Activated T-helper 1 cell treated with anti-CD3 and anti-CD28 coated beads, Interleukin-12 subunit alpha, Interleukin-12 subunit beta, Interleukin-2, Interleukin-4 antibody, amounts not matched to agents 30 ng/mL and 10 ng/mL and 1 ng/mL, durations not matched to agents 14 hours and 24 hours and 36 hours (primary cell): Measurements from ENCODE around the gene SMNDC1. TPM values are rescaled to one million over a fixed set of nuclear protein-coding genes. Genes with fewer than 3 reads are reported as not detected.

ENCODE experiments used
- DNase-seq: peaks from one replicate; pipeline ENCODE4 v3.0.0; 2021; ENCODE audit warnings: low spot score
- H3K27ac Mint-ChIP-seq: one replicate; pipeline ENCODE4 v1.8.0; 2021; ENCODE audit warnings: mild to moderate bottlenecking, mixed read lengths
- H3K27me3 Mint-ChIP-seq: one replicate; pipeline ENCODE4 v1.8.0; 2022; ENCODE audit warnings: mild to moderate bottlenecking, moderate library complexity, mixed read lengths; ENCODE audit not compliant: insufficient read depth
- H3K36me3 Mint-ChIP-seq: one replicate; pipeline ENCODE4 v1.8.0; 2021; ENCODE audit warnings: low read depth, mixed read lengths
- H3K4me1 Mint-ChIP-seq: one replicate; pipeline ENCODE4 v1.8.0; 2021; ENCODE audit warnings: low read depth, mixed read lengths
- H3K4me3 Mint-ChIP-seq: one replicate; pipeline ENCODE4 v1.8.0; 2021; ENCODE audit warnings: mild to moderate bottlenecking, moderate library complexity, mixed read lengths
- H3K9me3 Mint-ChIP-seq: one replicate; pipeline ENCODE4 v1.8.0; 2021; ENCODE audit warnings: mixed read lengths
- intact Hi-C: fragments of 100-400 bp; cut with micrococcal nuclease; formaldehyde crosslinking; loops from one replicate; pipeline ENCODE4 v1.15.1; 2024
- total RNA-seq: library from RNA; stranded (reverse); gene quantifications from 2 replicates; pipeline ENCODE4 v1.2.3, GENCODE V29; 2022

SMNDC1 gene
- total RNA-seq, 1 donor from 2014 or later: 48.0 TPM

- H3K36me3 Mint-ChIP-seq: peaks cover 15% of the 10 kb centered on the region
- peaks cover 56% of the 10 kb centered on the region for H3K4me1 Mint-ChIP-seq
- intact Hi-C loops: loop anchor here (1.0 kb wide), 1 partner anchor 49 kb away; no protein-coding TSS in a partner anchor
- peak overlapping the region; percentile 47 for H3K4me3 Mint-ChIP-seq
- H3K27me3 Mint-ChIP-seq: peaks cover 3% of the 10 kb centered on the region
- DNase-seq: no peak
- peaks cover 21% of the 10 kb centered on the region for H3K9me3 Mint-ChIP-seq
- H3K27ac Mint-ChIP-seq: peak overlapping the region; percentile 97
Measured at GRCh38 chr10:110324201-110324804, 19.6 kb upstream of the SMNDC1 start.

GRCh38 chr10:110323503-110323902 lies 18.8 kb upstream of the SMNDC1 start:
- peaks cover 61% of the 10 kb centered on the region for H3K4me1 Mint-ChIP-seq
- intact Hi-C loops: no loop called here
- peaks cover 20% of the 10 kb centered on the region for H3K9me3 Mint-ChIP-seq
- no peak for DNase-seq
- H3K4me3 Mint-ChIP-seq: no peak overlapping the region
- peaks cover 3% of the 10 kb centered on the region for H3K27me3 Mint-ChIP-seq
- H3K36me3 Mint-ChIP-seq: peaks cover 13% of the 10 kb centered on the region
- no peak overlapping the region for H3K27ac Mint-ChIP-seq

- DNase-seq: no peak
- Mint-ChIP-seq H3K27me3 (no peaks in the 10 kb centered on the region), H3K27ac (no peak overlapping the region), H3K9me3 (peaks cover 20% of the 10 kb centered on the region), H3K4me3 (no peak overlapping the region), H3K4me1 (peaks cover 61% of the 10 kb centered on the region), H3K36me3 (peaks cover 13% of the 10 kb centered on the region)
- intact Hi-C loops: no loop called here
Measured at GRCh38 chr10:110321869-110322620, 17.3 kb upstream of the SMNDC1 start.

GRCh38 chr10:110317866-110318850 lies 13.4 kb upstream of the SMNDC1 start:
- H3K4me1 Mint-ChIP-seq: peaks cover 43% of the 10 kb centered on the region
- H3K9me3 Mint-ChIP-seq: peaks cover 16% of the 10 kb centered on the region
- DNase-seq: no peak
- peaks cover 10% of the 10 kb centered on the region for H3K36me3 Mint-ChIP-seq
- intact Hi-C loops: no loop called here
- H3K4me3 Mint-ChIP-seq: no peak overlapping the region
- H3K27ac Mint-ChIP-seq: peak overlapping the region; percentile 19
- no peaks in the 10 kb centered on the region for H3K27me3 Mint-ChIP-seq

GRCh38 chr10:110313674-110314073 lies 9.0 kb upstream of the SMNDC1 start:
- DNase-seq: no peak
- Mint-ChIP-seq H3K4me1 (peaks cover 59% of the 10 kb centered on the region), H3K36me3 (no peaks in the 10 kb centered on the region), H3K4me3 (no peak overlapping the region), H3K27me3 (no peaks in the 10 kb centered on the region), H3K9me3 (no peaks in the 10 kb centered on the region), H3K27ac (no peak overlapping the region)
- intact Hi-C loops: no loop called here

- H3K4me1 Mint-ChIP-seq: peaks cover 51% of the 10 kb centered on the region
- no peak for DNase-seq
- intact Hi-C loops: no loop called here
- no peaks in the 10 kb centered on the region for H3K27me3 Mint-ChIP-seq
- no peak overlapping the region for H3K4me3 Mint-ChIP-seq
- no peaks in the 10 kb centered on the region for H3K9me3 Mint-ChIP-seq
- no peak overlapping the region for H3K27ac Mint-ChIP-seq
- no peaks in the 10 kb centered on the region for H3K36me3 Mint-ChIP-seq
Measured at GRCh38 chr10:110312206-110312605, 7.5 kb upstream of the SMNDC1 start.

GRCh38 chr10:110311357-110311949 lies 6.7 kb upstream of the SMNDC1 start:
- H3K36me3 Mint-ChIP-seq: no peaks in the 10 kb centered on the region
- no peaks in the 10 kb centered on the region for H3K9me3 Mint-ChIP-seq
- no peak for DNase-seq
- no peak overlapping the region for H3K4me3 Mint-ChIP-seq
- H3K27ac Mint-ChIP-seq: no peak overlapping the region
- H3K27me3 Mint-ChIP-seq: no peaks in the 10 kb centered on the region
- intact Hi-C loops: loop anchor here (1.0 to 2.0 kb wide), 8 partner anchors 43 to 289 kb away; partner anchors contain the start of genes DUSP5 and SMC3
- H3K4me1 Mint-ChIP-seq: peaks cover 51% of the 10 kb centered on the region

- DNase-seq: no peak
- Mint-ChIP-seq H3K9me3 (no peaks in the 10 kb centered on the region), H3K36me3 (no peaks in the 10 kb centered on the region), H3K4me3 (peak overlapping the region; percentile 43), H3K4me1 (peaks cover 53% of the 10 kb centered on the region), H3K27ac (no peak overlapping the region), H3K27me3 (no peaks in the 10 kb centered on the region)
- intact Hi-C loops: loop anchor here (1.0 to 2.0 kb wide), 8 partner anchors 44 to 290 kb away; partner anchors contain the start of genes DUSP5 and SMC3
Measured at GRCh38 chr10:110310741-110311140, 6.0 kb upstream of the SMNDC1 start.

GRCh38 chr10:110307805-110308204 lies 3.1 kb upstream of the SMNDC1 start:
- no peak for DNase-seq
- H3K9me3 Mint-ChIP-seq: no peaks in the 10 kb centered on the region
- H3K27ac Mint-ChIP-seq: no peak overlapping the region
- H3K36me3 Mint-ChIP-seq: peaks cover 8% of the 10 kb centered on the region
- H3K27me3 Mint-ChIP-seq: no peaks in the 10 kb centered on the region
- intact Hi-C loops: loop anchor here (5.0 to 10.0 kb wide), 2 partner anchors 364 to 437 kb away; no protein-coding TSS in a partner anchor
- H3K4me3 Mint-ChIP-seq: no peak overlapping the region
- H3K4me1 Mint-ChIP-seq: peaks cover 48% of the 10 kb centered on the region

GRCh38 chr10:110306452-110306768 lies 1.7 kb upstream of the SMNDC1 start:
- H3K4me3 Mint-ChIP-seq: peak overlapping the region; percentile 58
- peak overlapping the region; percentile 96 for H3K27ac Mint-ChIP-seq
- intact Hi-C loops: loop anchor here (1.0 to 10.0 kb wide), 9 partner anchors 50 to 438 kb away; partner anchors contain the start of genes DUSP5 and SMC3
- H3K27me3 Mint-ChIP-seq: no peaks in the 10 kb centered on the region
- no peaks in the 10 kb centered on the region for H3K9me3 Mint-ChIP-seq
- H3K36me3 Mint-ChIP-seq: peaks cover 12% of the 10 kb centered on the region
- no peak for DNase-seq
- peaks cover 48% of the 10 kb centered on the region for H3K4me1 Mint-ChIP-seq

- Mint-ChIP-seq H3K27ac (peak overlapping the region; percentile 96), H3K9me3 (no peaks in the 10 kb centered on the region), H3K4me1 (peaks cover 48% of the 10 kb centered on the region), H3K4me3 (peak overlapping the region; percentile 97), H3K27me3 (no peaks in the 10 kb centered on the region), H3K36me3 (peaks cover 14% of the 10 kb centered on the region)
- intact Hi-C loops: loop anchor here (1.0 to 10.0 kb wide), 11 partner anchors 50 to 613 kb away; partner anchors contain the start of genes BBIP1, DUSP5, SHOC2 and SMC3
- DNase-seq: peak; percentile 52
Measured at GRCh38 chr10:110305767-110306451, 1.2 kb upstream of the SMNDC1 start.

- no peak for DNase-seq
- no peaks in the 10 kb centered on the region for H3K27me3 Mint-ChIP-seq
- H3K4me1 Mint-ChIP-seq: peaks cover 47% of the 10 kb centered on the region
- H3K27ac Mint-ChIP-seq: peak overlapping the region; percentile 96
- H3K9me3 Mint-ChIP-seq: no peaks in the 10 kb centered on the region
- peak overlapping the region; percentile 97 for H3K4me3 Mint-ChIP-seq
- intact Hi-C loops: loop anchor here (1.0 to 10.0 kb wide), 4 partner anchors 167 to 568 kb away; partner anchors contain the start of genes ADD3 and PDCD4
- peaks cover 22% of the 10 kb centered on the region for H3K36me3 Mint-ChIP-seq
Measured at GRCh38 chr10:110304394-110304779, 333 bp downstream of the SMNDC1 start.
